Panc1 (cell line): ENCODE measurements around the gene SLIT3. TPM values are rescaled to one million over a fixed set of nuclear protein-coding genes. Genes with fewer than 3 reads are reported as not detected.
"Not testable (repeated sequence)": the region's sequence is repeated elsewhere in the genome, so short reads cannot be mapped to it uniquely, and the experiment has no call there.

Experiments used
- ATAC-seq: fragments of 200-7000 bp; cut with Tn5 transposase; 2 replicates; pipeline ENCODE4 v1.9.1; 2020; ENCODE audit warnings: mild to moderate bottlenecking, moderate library complexity
- BruUV-seq: library from RNA; stranded (reverse); fragments of 400-500 nt; replicated peaks from 2 replicates; lab custom pipeline; 2021; lab: Mats Ljungman, UMichigan
- CTCF ChIA-PET: fragments of 300-600 bp; sonication (Branson Sonifier 250); formaldehyde crosslinking; loops from one replicate; lab custom pipeline; 2022; ENCODE audit warnings: antibody characterized with exemption; lab: Charles Lee
- POLR2A ChIA-PET: fragments of 300-600 bp; sonication (Branson Sonifier 250); formaldehyde crosslinking; loops from one replicate; lab custom pipeline; 2022; ENCODE audit warnings: antibody characterized with exemption; lab: Charles Lee
- DNase-seq: peaks from one replicate; pipeline ENCODE4 v3.0.0-alpha.2; 2010; ENCODE audit warnings: low read depth, low spot score
- H3K27ac ChIP-seq: 2 replicates; pipeline ENCODE4 v1.5.1; 2011; ENCODE audit warnings: mild to moderate bottlenecking, low read length, inconsistent platforms
- H3K27me3 ChIP-seq: fragments of 200-500 bp; sonication (Bioruptor generic); 2 replicates; pipeline ENCODE4 v1.6.0; 2014; ENCODE audit warnings: low read length, inconsistent platforms; ENCODE audit not compliant: control insufficient read depth, insufficient read depth
- H3K36me3 ChIP-seq: fragments of 200-500 bp; sonication (Bioruptor generic); 2 replicates; pipeline ENCODE4 v1.5.1; 2014; ENCODE audit warnings: inconsistent platforms, mild to moderate bottlenecking, low read length, moderate library complexity; ENCODE audit not compliant: control insufficient read depth, insufficient read depth
- H3K4me1 ChIP-seq: 2 replicates; pipeline ENCODE4 v1.5.1; 2011; ENCODE audit warnings: inconsistent platforms, mild to moderate bottlenecking, low read length, moderate library complexity; ENCODE audit not compliant: control insufficient read depth, insufficient read depth
- H3K4me3 ChIP-seq, 2 experiments: 2 replicates each; pipeline ENCODE4 v1.5.1; 2011 to 2012; ENCODE audit warnings: low read depth in 2 of 2, low read length in 2 of 2, mild to moderate bottlenecking in 2 of 2, inconsistent platforms in 1 of 2, moderate library complexity in 1 of 2
- H3K9me3 ChIP-seq: fragments of 200-500 bp; sonication (Bioruptor generic); 2 replicates; pipeline ENCODE4 v1.5.1; 2014; ENCODE audit warnings: low read depth, mild to moderate bottlenecking, inconsistent platforms, low read length, moderate library complexity; ENCODE audit not compliant: control insufficient read depth, insufficient read depth
- POLR2AphosphoS5 ChIP-seq: IDR thresholded peaks from 2 replicates; pipeline ENCODE4 v1.6.1; 2012; ENCODE audit warnings: mild to moderate bottlenecking, low read depth, low read length, moderate library complexity
- SIN3A ChIP-seq: IDR thresholded peaks from 2 replicates; pipeline ENCODE4 v1.6.1; 2012; ENCODE audit warnings: low read depth, mild to moderate bottlenecking, low read length, moderate library complexity, borderline replicate concordance; ENCODE audit not compliant: insufficient read depth
- TCF7L2 ChIP-seq: IDR thresholded peaks from 2 replicates; pipeline ENCODE4 v1.6.1; 2011; ENCODE audit warnings: mild to moderate bottlenecking, low read depth, low read length, inconsistent platforms
- in situ Hi-C: cut with HindIII; loops from 2 replicates; pipeline ENCODE4 v1.10.0; 2016; ENCODE audit warnings: low sequenced_read_pairs, low pct_unique_long_range_greater_than_20kb
- intact Hi-C: fragments of 100-400 bp; cut with micrococcal nuclease; formaldehyde crosslinking; loops from one replicate; pipeline ENCODE4 v1.10.0; 2022; ENCODE audit not compliant: unreplicated experiment
- total RNA-seq: library from RNA; stranded (reverse); gene quantifications from one replicate; pipeline ENCODE4 v1.2.1, GENCODE V29; 2021; ENCODE audit not compliant: unreplicated experiment
- TF ChIP-seq, protein P1 (sequence below): fragments of 450-650 bp; IDR thresholded peaks from 2 replicates; pipeline ENCODE4 v1.5.1; 2017; ENCODE audit warnings: mild to moderate bottlenecking
- TF ChIP-seq, protein P2 (sequence below), 2 experiments: IDR thresholded peaks; 2 replicates each; pipeline ENCODE4 v1.6.1; 2011 to 2012; ENCODE audit warnings: low read depth in 2 of 2, control low read depth in 1 of 2, low read length in 1 of 2, mild to moderate bottlenecking in 1 of 2, moderate library complexity in 1 of 2; ENCODE audit not compliant: insufficient read depth in 1 of 2

Gene SLIT3
- total RNA-seq, 1 experiment from 2014 or later, result 26.4 TPM

DNA sequence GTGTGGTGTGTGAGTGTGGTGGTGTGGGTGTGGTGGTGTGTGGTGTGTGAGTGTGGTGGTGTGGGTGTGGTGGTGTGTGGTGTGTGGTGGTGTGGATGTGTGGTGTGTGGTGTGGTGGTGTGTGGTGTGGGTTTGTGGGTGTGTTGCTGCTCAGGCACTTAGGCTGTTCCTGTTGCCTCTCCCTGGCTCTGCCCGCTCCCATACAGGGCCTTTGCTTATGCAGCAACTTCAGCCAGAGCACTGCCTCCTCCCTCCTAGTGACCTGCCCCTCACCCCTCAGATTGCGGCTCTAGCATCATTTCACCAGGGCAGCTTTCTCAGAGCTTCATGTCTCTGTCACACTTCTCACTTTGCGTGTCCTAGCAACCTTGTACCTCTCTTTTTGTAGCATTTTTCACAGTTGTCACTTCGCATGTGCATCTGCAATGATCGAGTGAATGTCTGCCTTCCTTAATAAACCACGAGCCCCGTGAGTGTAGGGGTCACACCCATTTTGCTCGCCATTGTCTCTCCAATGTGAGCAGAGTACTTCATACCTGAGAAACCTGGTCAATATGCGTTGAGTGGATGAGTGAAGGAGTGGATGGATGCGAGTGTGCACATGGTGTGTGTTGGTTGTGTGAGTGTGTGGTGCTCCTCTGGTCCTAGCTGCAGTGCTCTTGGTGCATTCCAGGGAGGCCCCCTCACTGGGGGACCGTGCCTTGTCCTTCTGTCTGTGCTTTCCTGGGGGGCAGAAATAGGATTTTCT is 553.9 kb downstream of the SLIT3 start:
- in situ Hi-C loops (no loop called here), intact Hi-C loops (no loop called here)
- no peaks in the 10 kb centered on the region for H3K36me3 ChIP-seq
- H3K27ac ChIP-seq, result no peak overlapping the region
- CTCF ChIA-PET, result no interaction called here
- no peak for DNase-seq
- no peak overlapping the region for H3K4me3 ChIP-seq
- no peaks in the 10 kb centered on the region for H3K27me3 ChIP-seq
- TF ChIP-seq SIN3A (no peak), POLR2AphosphoS5 (no peak), TCF7L2 (no peak)
- TF ChIP-seq, protein P1, sequence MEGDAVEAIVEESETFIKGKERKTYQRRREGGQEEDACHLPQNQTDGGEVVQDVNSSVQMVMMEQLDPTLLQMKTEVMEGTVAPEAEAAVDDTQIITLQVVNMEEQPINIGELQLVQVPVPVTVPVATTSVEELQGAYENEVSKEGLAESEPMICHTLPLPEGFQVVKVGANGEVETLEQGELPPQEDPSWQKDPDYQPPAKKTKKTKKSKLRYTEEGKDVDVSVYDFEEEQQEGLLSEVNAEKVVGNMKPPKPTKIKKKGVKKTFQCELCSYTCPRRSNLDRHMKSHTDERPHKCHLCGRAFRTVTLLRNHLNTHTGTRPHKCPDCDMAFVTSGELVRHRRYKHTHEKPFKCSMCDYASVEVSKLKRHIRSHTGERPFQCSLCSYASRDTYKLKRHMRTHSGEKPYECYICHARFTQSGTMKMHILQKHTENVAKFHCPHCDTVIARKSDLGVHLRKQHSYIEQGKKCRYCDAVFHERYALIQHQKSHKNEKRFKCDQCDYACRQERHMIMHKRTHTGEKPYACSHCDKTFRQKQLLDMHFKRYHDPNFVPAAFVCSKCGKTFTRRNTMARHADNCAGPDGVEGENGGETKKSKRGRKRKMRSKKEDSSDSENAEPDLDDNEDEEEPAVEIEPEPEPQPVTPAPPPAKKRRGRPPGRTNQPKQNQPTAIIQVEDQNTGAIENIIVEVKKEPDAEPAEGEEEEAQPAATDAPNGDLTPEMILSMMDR, result no peak
- TF ChIP-seq, protein P2, sequence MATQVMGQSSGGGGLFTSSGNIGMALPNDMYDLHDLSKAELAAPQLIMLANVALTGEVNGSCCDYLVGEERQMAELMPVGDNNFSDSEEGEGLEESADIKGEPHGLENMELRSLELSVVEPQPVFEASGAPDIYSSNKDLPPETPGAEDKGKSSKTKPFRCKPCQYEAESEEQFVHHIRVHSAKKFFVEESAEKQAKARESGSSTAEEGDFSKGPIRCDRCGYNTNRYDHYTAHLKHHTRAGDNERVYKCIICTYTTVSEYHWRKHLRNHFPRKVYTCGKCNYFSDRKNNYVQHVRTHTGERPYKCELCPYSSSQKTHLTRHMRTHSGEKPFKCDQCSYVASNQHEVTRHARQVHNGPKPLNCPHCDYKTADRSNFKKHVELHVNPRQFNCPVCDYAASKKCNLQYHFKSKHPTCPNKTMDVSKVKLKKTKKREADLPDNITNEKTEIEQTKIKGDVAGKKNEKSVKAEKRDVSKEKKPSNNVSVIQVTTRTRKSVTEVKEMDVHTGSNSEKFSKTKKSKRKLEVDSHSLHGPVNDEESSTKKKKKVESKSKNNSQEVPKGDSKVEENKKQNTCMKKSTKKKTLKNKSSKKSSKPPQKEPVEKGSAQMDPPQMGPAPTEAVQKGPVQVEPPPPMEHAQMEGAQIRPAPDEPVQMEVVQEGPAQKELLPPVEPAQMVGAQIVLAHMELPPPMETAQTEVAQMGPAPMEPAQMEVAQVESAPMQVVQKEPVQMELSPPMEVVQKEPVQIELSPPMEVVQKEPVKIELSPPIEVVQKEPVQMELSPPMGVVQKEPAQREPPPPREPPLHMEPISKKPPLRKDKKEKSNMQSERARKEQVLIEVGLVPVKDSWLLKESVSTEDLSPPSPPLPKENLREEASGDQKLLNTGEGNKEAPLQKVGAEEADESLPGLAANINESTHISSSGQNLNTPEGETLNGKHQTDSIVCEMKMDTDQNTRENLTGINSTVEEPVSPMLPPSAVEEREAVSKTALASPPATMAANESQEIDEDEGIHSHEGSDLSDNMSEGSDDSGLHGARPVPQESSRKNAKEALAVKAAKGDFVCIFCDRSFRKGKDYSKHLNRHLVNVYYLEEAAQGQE (IDR thresholded peaks at IDR 0.05; ENCODE audit: insufficient read depth in 1 of 2, low read depth in 2 of 2, low read length in 1 of 2), result no peak
- POLR2A ChIA-PET, result no interaction called here
- peak; percentile 62; the same call in 1 of the 2 replicates for ATAC-seq
- BruUV-seq, result no TSS peak
- H3K9me3 ChIP-seq, result no peaks in the 10 kb centered on the region
- no peaks in the 10 kb centered on the region for H3K4me1 ChIP-seq

DNA sequence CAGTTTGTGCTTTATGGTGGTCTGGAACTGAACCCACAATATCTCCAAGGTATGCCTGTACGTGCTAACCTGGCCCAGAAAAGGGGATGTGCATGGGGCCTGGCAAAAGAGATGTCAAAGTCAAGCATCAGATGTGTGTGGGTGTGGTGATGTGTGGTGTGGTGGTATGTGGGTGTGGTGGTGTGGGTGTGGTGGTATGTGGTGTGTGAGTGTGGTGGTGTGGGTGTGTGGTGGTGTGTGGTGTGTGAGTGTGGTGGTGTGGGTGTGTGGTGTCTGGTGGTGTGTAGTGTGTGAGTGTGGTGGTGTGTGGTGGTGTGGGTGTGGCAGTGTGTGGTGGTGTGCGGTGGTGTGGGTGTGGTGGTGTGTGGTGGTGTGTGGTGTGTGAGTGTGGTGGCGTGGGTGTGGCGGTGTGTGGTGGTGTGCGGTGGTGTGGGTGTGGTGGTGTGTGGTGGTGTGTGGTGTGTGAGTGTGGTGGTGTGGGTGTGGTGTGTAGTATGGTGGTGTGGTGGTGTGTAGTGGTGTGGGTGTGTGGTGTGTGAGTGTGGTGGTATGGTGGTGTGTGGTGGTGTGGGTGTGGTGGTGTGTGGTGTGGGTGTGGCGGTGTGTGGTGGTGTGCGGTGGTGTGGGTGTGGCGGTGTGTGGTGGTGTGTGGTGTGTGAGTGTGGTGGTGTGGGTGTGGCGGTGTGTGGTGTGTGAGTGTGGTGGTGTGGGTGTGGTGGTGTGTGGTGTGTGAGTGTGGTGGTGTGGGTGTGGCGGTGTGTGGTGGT is 554.6 kb downstream of the SLIT3 start:
- ATAC-seq, DNase-seq, BruUV-seq, in situ Hi-C loops, H3K36me3 ChIP-seq, POLR2A ChIA-PET, H3K4me1 ChIP-seq, H3K27ac ChIP-seq, intact Hi-C loops, H3K9me3 ChIP-seq, CTCF ChIA-PET, H3K4me3 ChIP-seq, H3K27me3 ChIP-seq: not testable (repeated sequence)

DNA sequence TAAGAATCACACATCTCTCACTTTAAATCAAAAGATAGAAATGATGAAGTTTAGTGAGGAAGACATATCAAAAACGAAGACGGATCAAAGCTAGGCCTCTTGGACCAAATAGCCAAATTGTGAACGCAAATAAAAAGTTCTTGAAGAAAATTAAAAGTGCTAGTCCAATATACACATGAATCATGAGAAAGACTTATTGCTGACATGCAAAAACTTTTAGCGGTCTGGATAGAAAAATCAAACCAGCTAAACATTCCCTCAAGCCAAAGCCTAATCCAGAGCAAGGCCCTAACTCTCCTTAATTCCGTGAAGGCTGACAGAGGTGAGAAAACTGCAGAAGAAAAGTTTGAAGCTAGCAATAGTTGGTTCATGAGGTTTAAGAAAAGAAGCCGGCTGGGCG is 557.3 kb downstream of the SLIT3 start:
- Histone ChIP-seq H3K9me3 (no peaks in the 10 kb centered on the region), H3K4me1 (no peaks in the 10 kb centered on the region), H3K36me3 (no peaks in the 10 kb centered on the region), H3K4me3 (no peak overlapping the region), H3K27ac (no peak overlapping the region), H3K27me3 (no peaks in the 10 kb centered on the region)
- ATAC-seq (no peak), DNase-seq (no peak)
- POLR2A ChIA-PET, result interaction anchor here (0.6 kb wide), 1 partner anchor 64 kb away, joined by 3 read pairs; no protein-coding TSS in a partner anchor
- BruUV-seq, result no TSS peak
- in situ Hi-C loops (no loop called here), intact Hi-C loops (no loop called here)
- TF ChIP-seq SIN3A, result no peak
- TF ChIP-seq, protein P1, result no peak
- TF ChIP-seq POLR2AphosphoS5, result no peak
- no peak for TF ChIP-seq TCF7L2
- TF ChIP-seq, protein P2 (IDR thresholded peaks at IDR 0.05; ENCODE audit: insufficient read depth in 1 of 2, low read depth in 2 of 2, low read length in 1 of 2), result no peak
- CTCF ChIA-PET, result no interaction called here
